WERI-Rb-1 (cell line): ENCODE measurements around the gene HAUS6.
"Not testable (repeated sequence)": the region's sequence is repeated elsewhere in the genome, so short reads cannot be mapped to it uniquely, and the experiment has no call there.

Source experiments
- DNase-seq: peaks from one replicate; pipeline ENCODE4 v3.0.0-alpha.2; 2020
- H3K27ac ChIP-seq: fragments of 250-450 bp; sonication (Bioruptor Pico); 2 replicates; pipeline ENCODE4 v1.5.1; 2020; ENCODE audit warnings: mild to moderate bottlenecking, moderate library complexity
- H3K27me3 ChIP-seq: fragments of 250-450 bp; sonication (Bioruptor Pico); 2 replicates; pipeline ENCODE4 v1.5.1; 2021; ENCODE audit warnings: mild to moderate bottlenecking, low read depth, moderate library complexity; ENCODE audit not compliant: insufficient read depth, severe bottlenecking
- H3K36me3 ChIP-seq: fragments of 250-450 bp; sonication (Bioruptor Pico); 2 replicates; pipeline ENCODE4 v1.5.1; 2020; ENCODE audit warnings: mild to moderate bottlenecking, moderate library complexity
- H3K4me3 ChIP-seq: 2 replicates; pipeline ENCODE4 v1.5.1; 2011; ENCODE audit warnings: low read depth, mild to moderate bottlenecking, control low read depth, low read length
- H3K9me3 ChIP-seq: fragments of 250-450 bp; sonication (Bioruptor Pico); 2 replicates; pipeline ENCODE4 v1.5.1; 2021; ENCODE audit warnings: mild to moderate bottlenecking, moderate library complexity; ENCODE audit not compliant: severe bottlenecking
- TF ChIP-seq, protein P1 (sequence below): IDR thresholded peaks from 2 replicates; pipeline ENCODE4 v1.5.1; 2011; ENCODE audit warnings: low read depth, mild to moderate bottlenecking, control low read depth, inconsistent platforms, low read length

Gene HAUS6

DNA sequence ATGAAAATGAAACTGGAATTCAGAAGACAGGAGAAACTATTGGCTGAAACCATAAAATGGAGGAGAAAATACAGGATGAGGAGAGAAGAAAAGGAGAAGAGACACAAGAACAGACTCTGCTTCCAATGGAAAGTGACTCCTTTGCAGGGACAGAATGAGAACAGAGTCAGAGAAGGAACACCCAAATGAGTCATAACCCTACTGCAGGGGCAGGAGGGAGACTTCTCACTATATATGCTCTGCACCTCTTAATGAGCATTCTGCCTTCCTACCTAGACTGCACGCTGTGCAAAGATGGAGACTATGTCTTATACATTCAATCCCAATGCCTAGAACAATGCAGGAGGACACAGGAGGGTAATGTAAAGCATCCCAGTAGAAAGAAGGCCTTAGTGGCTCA is 71.8 kb downstream of the HAUS6 start:
- TF ChIP-seq, protein P1, sequence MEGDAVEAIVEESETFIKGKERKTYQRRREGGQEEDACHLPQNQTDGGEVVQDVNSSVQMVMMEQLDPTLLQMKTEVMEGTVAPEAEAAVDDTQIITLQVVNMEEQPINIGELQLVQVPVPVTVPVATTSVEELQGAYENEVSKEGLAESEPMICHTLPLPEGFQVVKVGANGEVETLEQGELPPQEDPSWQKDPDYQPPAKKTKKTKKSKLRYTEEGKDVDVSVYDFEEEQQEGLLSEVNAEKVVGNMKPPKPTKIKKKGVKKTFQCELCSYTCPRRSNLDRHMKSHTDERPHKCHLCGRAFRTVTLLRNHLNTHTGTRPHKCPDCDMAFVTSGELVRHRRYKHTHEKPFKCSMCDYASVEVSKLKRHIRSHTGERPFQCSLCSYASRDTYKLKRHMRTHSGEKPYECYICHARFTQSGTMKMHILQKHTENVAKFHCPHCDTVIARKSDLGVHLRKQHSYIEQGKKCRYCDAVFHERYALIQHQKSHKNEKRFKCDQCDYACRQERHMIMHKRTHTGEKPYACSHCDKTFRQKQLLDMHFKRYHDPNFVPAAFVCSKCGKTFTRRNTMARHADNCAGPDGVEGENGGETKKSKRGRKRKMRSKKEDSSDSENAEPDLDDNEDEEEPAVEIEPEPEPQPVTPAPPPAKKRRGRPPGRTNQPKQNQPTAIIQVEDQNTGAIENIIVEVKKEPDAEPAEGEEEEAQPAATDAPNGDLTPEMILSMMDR = no peak
- H3K9me3 ChIP-seq = no peaks in the 10 kb centered on the region
- no peak overlapping the region for H3K4me3 ChIP-seq
- DNase-seq = no peak
- H3K27ac ChIP-seq = no peak overlapping the region
- no peaks in the 10 kb centered on the region for H3K36me3 ChIP-seq
- H3K27me3 ChIP-seq = no peaks in the 10 kb centered on the region

- Histone ChIP-seq H3K4me3 (no peak overlapping the region), H3K27ac (no peak overlapping the region), H3K27me3 (no peaks in the 10 kb centered on the region), H3K36me3 (no peaks in the 10 kb centered on the region), H3K9me3 (no peaks in the 10 kb centered on the region)
- TF ChIP-seq, protein P1 = peak; percentile 52
- DNase-seq = peak; percentile 41
Observed at GRCh38 chr9:19028835-19029451, 73.8 kb downstream of the HAUS6 start.

- Histone ChIP-seq H3K27ac (no peak overlapping the region), H3K27me3 (no peaks in the 10 kb centered on the region), H3K36me3 (no peaks in the 10 kb centered on the region), H3K4me3 (no peak overlapping the region), H3K9me3 (no peaks in the 10 kb centered on the region)
- no peak for DNase-seq
- TF ChIP-seq, protein P1 = no peak
Observed at GRCh38 chr9:19027825-19028224, 74.9 kb downstream of the HAUS6 start.

DNA sequence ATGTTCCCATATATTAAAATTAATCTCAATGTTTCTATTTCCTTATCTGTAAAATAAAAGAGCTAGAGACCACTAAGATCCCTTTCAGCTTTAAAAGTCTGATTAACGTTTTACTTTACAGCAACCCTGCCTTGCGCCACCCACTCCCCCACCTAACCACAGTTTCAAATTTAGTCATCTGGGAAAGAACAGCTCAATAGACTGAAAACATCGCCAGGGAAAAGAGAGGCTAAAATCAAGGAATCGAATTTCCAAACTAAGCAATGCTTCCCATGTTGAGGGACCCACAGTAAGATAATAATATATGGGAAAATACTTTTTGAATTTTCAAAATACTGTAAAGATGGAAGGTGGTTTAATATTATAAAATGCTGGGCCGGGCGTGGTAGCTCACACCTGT is 76.3 kb downstream of the HAUS6 start:
- H3K36me3 ChIP-seq = no peaks in the 10 kb centered on the region
- TF ChIP-seq, protein P1 = no peak
- no peak for DNase-seq
- no peaks in the 10 kb centered on the region for H3K9me3 ChIP-seq
- H3K27me3 ChIP-seq = no peaks in the 10 kb centered on the region
- no peak overlapping the region for H3K27ac ChIP-seq
- no peak overlapping the region for H3K4me3 ChIP-seq

DNA sequence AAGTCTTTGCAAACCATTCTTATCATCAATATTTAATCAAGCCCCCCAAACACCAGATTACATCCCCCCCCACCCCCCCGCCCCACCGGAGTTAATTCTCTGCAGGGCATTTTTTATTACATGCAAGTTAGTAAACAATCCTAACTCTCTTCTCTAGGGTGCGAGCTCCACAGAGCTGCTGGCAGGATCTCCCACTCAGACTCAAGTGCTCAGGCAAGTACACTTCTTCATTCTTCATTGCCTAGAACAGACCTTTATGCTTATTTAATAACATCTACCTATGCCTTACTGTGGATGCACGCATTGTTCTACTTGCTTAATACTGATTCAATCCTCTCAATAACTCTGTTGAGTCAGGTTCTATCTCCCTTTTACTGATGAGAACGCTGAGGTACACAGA is 79.6 kb downstream of the HAUS6 start:
- H3K36me3 ChIP-seq = no peaks in the 10 kb centered on the region
- H3K9me3 ChIP-seq = no peaks in the 10 kb centered on the region
- no peak overlapping the region for H3K27ac ChIP-seq
- no peaks in the 10 kb centered on the region for H3K27me3 ChIP-seq
- TF ChIP-seq, protein P1 = no peak
- H3K4me3 ChIP-seq = no peak overlapping the region
- no peak for DNase-seq

GRCh38 chr9:19022206-19022605 is 80.5 kb downstream of the HAUS6 start:
- H3K4me3 ChIP-seq = no peak overlapping the region
- H3K9me3 ChIP-seq = no peaks in the 10 kb centered on the region
- no peaks in the 10 kb centered on the region for H3K27me3 ChIP-seq
- no peak overlapping the region for H3K27ac ChIP-seq
- no peak for DNase-seq
- H3K36me3 ChIP-seq = no peaks in the 10 kb centered on the region
- TF ChIP-seq, protein P1 = no peak

GRCh38 chr9:19021649-19022048 is 81.1 kb downstream of the HAUS6 start:
- not testable (repeated sequence) for H3K4me3 ChIP-seq, DNase-seq, H3K9me3 ChIP-seq, H3K27me3 ChIP-seq, H3K36me3 ChIP-seq, H3K27ac ChIP-seq
